GM12874 (cell line): Measurements from ENCODE around the gene SLC25A21.

Experiments
- TF ChIP-seq, protein P1 (sequence below): IDR thresholded peaks from 2 replicates; pipeline ENCODE4 v1.5.1; 2011; ENCODE audit warnings: low read depth, mild to moderate bottlenecking, control low read depth, low read length, moderate library complexity; ENCODE audit not compliant: insufficient read depth

The SLC25A21 gene

DNA sequence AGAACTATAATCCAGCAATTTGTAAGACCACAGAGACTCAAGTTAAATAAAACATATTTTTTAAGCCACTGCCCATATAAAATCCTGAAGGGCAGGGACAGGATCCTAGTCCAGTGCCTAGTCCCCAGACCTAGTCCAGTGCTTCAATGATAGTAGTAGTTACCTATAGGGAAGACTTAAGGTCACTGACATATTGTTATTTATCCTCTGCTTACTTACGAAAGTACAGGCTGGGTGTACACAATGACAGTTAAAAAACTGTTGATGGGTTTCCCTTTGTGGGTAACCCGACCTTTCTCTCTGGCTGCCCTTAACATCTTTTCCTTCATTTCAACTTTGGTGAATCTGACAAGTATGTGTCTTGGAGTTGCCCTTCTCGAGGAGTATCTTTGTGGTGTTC, 192.5 kb downstream of the SLC25A21 start:
- TF ChIP-seq, protein P1, sequence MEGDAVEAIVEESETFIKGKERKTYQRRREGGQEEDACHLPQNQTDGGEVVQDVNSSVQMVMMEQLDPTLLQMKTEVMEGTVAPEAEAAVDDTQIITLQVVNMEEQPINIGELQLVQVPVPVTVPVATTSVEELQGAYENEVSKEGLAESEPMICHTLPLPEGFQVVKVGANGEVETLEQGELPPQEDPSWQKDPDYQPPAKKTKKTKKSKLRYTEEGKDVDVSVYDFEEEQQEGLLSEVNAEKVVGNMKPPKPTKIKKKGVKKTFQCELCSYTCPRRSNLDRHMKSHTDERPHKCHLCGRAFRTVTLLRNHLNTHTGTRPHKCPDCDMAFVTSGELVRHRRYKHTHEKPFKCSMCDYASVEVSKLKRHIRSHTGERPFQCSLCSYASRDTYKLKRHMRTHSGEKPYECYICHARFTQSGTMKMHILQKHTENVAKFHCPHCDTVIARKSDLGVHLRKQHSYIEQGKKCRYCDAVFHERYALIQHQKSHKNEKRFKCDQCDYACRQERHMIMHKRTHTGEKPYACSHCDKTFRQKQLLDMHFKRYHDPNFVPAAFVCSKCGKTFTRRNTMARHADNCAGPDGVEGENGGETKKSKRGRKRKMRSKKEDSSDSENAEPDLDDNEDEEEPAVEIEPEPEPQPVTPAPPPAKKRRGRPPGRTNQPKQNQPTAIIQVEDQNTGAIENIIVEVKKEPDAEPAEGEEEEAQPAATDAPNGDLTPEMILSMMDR, result no peak

DNA sequence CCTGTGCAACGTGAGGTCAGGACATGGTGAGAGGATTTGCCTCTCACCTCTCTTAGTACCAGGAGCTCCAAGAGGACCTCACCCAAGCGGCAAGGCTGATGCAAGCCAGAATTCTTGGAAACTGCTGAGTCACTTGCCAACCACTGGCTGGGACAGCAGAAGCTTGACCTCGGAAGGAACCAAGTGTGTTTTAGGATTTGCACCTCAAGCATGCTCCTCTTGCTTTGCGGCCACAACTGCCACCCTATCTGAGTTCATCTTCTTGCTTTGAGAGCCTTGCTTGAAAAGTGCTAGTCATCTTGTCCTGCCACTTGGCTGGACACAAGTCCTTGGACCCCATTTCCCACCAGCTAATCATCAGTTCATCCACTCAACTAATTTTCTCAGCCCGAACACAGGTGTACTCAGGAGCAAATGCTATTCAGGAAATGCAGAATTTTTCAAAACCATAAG, 195.8 kb downstream of the SLC25A21 start:
- TF ChIP-seq, protein P1, result no peak

DNA sequence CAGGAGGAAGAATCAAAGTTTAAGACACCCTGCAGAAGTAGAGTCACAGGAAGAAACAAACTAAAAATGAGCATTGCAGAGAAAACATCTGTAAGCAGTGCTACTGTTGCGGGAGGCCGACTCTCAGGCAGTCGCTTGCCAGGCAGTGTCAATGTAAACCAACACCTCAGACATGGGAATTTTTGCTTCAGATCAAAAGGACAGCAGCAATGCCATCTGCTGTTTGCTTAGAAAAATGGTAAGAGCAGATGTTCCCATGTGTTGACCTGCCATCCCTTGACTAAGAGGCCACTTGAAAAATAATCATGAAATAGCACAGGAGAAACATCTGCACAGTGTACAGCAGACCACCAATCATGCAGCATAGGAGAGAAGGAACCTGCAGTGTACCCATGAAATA, 196.6 kb downstream of the SLC25A21 start:
- TF ChIP-seq, protein P1, result no peak

DNA sequence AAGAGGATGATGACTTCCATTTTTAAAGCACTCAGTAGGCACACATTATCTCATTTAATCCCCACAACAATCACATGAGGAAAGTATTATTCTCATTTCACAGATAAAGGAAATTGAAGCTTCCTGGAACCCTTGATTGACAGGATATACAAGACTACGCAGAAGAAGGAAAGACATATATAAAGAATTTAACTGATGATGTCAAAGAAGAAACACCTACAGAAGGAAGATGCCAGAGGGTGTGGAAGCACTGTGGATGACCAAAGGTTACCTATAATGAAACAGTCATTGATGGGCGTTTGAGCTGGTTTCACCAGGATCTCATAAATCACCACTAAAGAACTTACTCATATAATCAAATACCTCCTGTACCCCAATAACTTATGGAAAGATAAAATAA, 197.4 kb downstream of the SLC25A21 start:
- TF ChIP-seq, protein P1, result no peak

DNA sequence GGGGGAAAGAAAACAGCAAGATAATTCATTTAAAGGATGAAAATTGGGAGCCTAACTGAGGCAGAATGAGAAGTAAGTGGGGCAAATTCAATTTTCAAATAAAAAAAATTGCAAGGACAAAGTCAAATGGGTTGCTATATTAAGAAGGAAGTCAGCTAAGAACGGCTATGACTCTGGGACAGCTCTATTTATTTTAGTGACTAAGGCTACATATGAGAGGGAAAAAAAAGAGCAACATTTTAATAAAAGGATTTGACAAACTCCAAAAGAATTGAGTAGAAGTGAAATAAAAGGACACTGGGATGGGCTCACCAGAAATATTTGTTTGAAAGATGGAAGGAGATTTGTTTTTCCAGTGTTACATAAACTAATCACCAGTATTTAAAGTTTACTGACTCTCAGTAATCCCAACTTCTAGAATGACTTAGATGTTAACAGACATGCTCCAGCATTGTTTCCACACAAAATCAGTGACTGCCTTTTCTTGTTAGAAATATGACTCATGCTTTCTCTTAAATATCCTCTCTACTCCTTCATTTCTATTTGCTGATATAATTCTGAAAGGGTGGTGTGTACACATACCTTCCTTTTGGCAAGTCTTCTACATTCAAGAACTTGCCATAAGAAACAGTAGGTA, 198.5 kb downstream of the SLC25A21 start:
- TF ChIP-seq, protein P1, result no peak

DNA sequence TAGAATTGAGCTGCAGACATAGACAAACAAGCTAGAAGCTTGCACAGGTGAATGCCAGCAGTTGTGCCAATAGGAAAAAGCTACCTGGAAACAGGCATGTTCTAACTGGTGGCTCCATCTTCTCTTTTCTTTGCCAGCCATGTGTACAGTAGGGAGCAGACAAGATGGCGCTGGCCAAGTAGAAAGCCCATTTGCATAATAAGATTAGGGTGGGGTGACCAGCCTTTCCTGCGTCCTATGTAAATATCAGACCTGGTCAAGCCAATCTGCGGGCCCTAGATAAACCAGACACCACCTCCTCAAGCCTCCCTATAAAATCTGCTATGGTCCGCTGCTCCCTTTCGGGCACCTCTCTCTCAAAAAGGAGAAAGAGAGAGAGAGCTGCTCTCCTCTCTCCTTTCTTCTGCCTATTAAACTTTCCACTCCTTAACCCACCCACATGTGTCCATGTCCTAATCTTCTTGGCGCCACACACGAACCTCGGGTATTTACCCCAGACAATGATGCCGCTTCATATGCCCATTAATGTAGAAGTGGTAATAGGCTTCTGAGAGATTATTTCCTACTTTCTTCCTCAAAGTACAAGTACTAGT, 201.0 kb downstream of the SLC25A21 start:
- TF ChIP-seq, protein P1, result no peak

DNA sequence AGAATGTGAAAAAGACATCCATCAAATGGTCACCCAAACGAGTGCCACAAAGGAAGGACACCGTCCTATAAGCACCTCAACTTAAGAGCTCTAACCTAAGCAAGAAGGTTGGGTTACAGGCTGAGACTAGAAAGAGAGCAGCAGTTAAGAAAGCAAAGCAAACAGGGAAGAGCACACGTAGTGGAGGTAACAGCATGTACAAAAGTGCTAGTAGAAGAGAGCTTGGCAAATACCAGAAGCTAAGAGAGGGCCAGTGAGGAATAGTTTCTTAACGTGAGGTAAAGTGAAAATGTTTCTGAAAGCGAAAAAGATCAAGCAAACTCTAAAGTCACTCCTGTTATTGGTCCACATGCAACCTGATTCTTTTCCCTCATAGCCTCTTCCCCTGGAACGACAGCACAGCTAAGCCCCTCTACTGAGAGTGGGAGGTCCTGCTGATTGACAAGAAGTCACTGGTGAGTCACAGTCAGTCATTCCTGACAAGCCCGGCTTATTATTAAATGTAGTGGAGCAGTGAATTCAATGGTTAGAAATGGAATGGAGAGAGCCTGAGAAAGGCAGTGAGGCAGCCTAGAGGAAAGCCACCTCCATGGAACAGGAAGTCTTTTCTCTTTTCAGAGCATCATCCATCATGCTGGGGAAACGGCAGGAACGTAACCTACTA, 204.4 kb downstream of the SLC25A21 start:
- TF ChIP-seq, protein P1, result no peak
